Tibial nerve (tissue), 4 donors: ENCODE data around the gene C8G. TPM values are rescaled to one million over a fixed set of nuclear protein-coding genes. Genes with fewer than 3 reads are reported as not detected.

Source experiments
- DNase-seq, 2 donors: peaks; one replicate each; pipeline ENCODE4 v3.0.0-alpha.2; 2019; ENCODE audit warnings: low spot score in 2 of 2
- H3K27ac ChIP-seq, 4 donors: fragments of 200-600 bp; sonication (generic) in 3 of 4; one replicate each; pipeline ENCODE4 v1.5.1; 2017 to 2019; ENCODE audit warnings: mild to moderate bottlenecking in 1 of 4
- H3K27me3 ChIP-seq, 2 donors: fragments of 200-600 bp; sonication (generic) in 1 of 2; one replicate each; pipeline versions ENCODE4 v1.5.1 to v1.6.0; 2017 to 2019
- H3K36me3 ChIP-seq, 3 donors: fragments of 200-600 bp; sonication (generic); one replicate each; pipeline ENCODE4 v1.5.1; 2018 to 2019
- H3K4me1 ChIP-seq, 4 donors: fragments of 200-600 bp; sonication (generic) in 3 of 4; one replicate each; pipeline ENCODE4 v1.5.1; 2017 to 2019
- H3K4me3 ChIP-seq, 4 donors: fragments of 200-600 bp; sonication (generic) in 3 of 4; one replicate each; pipeline ENCODE4 v1.5.1; 2017 to 2019; ENCODE audit warnings: mild to moderate bottlenecking in 1 of 4, moderate library complexity in 1 of 4
- H3K9me3 ChIP-seq, 4 donors: fragments of 200-600 bp; sonication (generic) in 3 of 4; one replicate each; pipeline ENCODE4 v1.5.1; 2017 to 2019
- CTCF ChIP-seq, 5 experiments: fragments of 200-600 bp in 3 of 5; fragments of 450-650 bp in 2 of 5; sonication (generic) in 3 of 5; IDR thresholded peaks; one replicate each; pipeline ENCODE4 v1.5.1; 2016 to 2019; ENCODE audit warnings: antibody characterized with exemption in 5 of 5, mild to moderate bottlenecking in 3 of 5, moderate library complexity in 2 of 5
- EP300 ChIP-seq, 2 donors: sonication (generic); formaldehyde crosslinking; IDR thresholded peaks; one replicate each; pipeline ENCODE4 v1.6.1; 2017; ENCODE audit warnings: antibody characterized with exemption in 2 of 2, mild to moderate bottlenecking in 1 of 2
- POLR2A ChIP-seq, 2 donors: fragments of 450-650 bp; IDR thresholded peaks; one replicate each; pipeline ENCODE4 v1.6.1; 2017; ENCODE audit warnings: antibody characterized with exemption in 2 of 2, mild to moderate bottlenecking in 2 of 2, moderate library complexity in 2 of 2
- WGBS, 2 donors: methylation state at CpG; one replicate each; pipeline ENCODE4 v1.1.5; 2018; 5-methylcytosine and 5-hydroxymethylcytosine counted together
- total RNA-seq, 4 donors: library from RNA; depleted of rRNA; stranded (reverse); fragments of >200 nt; gene quantifications; one replicate each; pipeline ENCODE4 v1.1.0, GENCODE V29; 2016

C8G gene
- total RNA-seq, 4 donors from 2014 or later: 3.3 to 5.1 TPM; not detected in 2

GRCh38 chr9:136903041-136903554, 41.9 kb upstream of the C8G start:
- Histone ChIP-seq H3K9me3 (no peaks in the 10 kb centered on the region), H3K36me3 (peaks cover 0 to 49% (median 0%) of the 10 kb centered on the region in 3 donors), H3K4me1 (peaks cover 0 to 32% (median 27%) of the 10 kb centered on the region in 4 donors), H3K27me3 (no peaks in the 10 kb centered on the region), H3K27ac (peak overlapping the region; percentile 62 to 90 (median 82)), H3K4me3 (no peak overlapping the region)
- TF ChIP-seq POLR2A (IDR thresholded peaks at IDR 0.05) (no peak), EP300 (IDR thresholded peaks at IDR 0.05) (peak; percentile 47 to 49)
- WGBS, 2 donors: 53 to 56% methylated on average over 12 of the region's 12 CpGs
- no peak for DNase-seq

- H3K27ac ChIP-seq: no peak overlapping the region
- 58 to 64% methylated on average over 4 of the region's 4 CpGs for WGBS, 2 donors
- peaks cover 0 to 28% (median 22%) of the 10 kb centered on the region in 4 donors for H3K4me1 ChIP-seq
- H3K36me3 ChIP-seq: peaks cover 0 to 50% (median 11%) of the 10 kb centered on the region in 3 donors
- no peak overlapping the region for H3K4me3 ChIP-seq
- no peaks in the 10 kb centered on the region for H3K27me3 ChIP-seq
- no peak for TF ChIP-seq POLR2A (IDR thresholded peaks at IDR 0.05)
- TF ChIP-seq EP300 (IDR thresholded peaks at IDR 0.05): no peak
- TF ChIP-seq CTCF (IDR thresholded peaks at IDR 0.05): no peak
- no peak for DNase-seq
- H3K9me3 ChIP-seq: no peaks in the 10 kb centered on the region
These were observed 38.8 kb upstream of the C8G start for GRCh38 chr9:136906266-136906665.

- no peak for DNase-seq
- TF ChIP-seq EP300 (IDR thresholded peaks at IDR 0.05): no peak
- no peak for TF ChIP-seq POLR2A (IDR thresholded peaks at IDR 0.05)
- no peaks in the 10 kb centered on the region for H3K9me3 ChIP-seq
- H3K4me3 ChIP-seq: no peak overlapping the region
- peaks cover 0 to 18% (median 13%) of the 10 kb centered on the region in 4 donors for H3K4me1 ChIP-seq
- no peak overlapping the region for H3K27ac ChIP-seq
- H3K27me3 ChIP-seq: no peaks in the 10 kb centered on the region
- WGBS, 2 donors: 95 to 96% methylated on average over 29 of the region's 29 CpGs
- peaks cover 0 to 56% (median 11%) of the 10 kb centered on the region in 3 donors for H3K36me3 ChIP-seq
These were observed 37.8 kb upstream of the C8G start for GRCh38 chr9:136907011-136907914.

GRCh38 chr9:136910197-136910900, 34.7 kb upstream of the C8G start:
- Histone ChIP-seq H3K36me3 (peaks cover 0 to 86% (median 14%) of the 10 kb centered on the region in 3 donors), H3K4me3 (no peak overlapping the region), H3K27ac (no peak overlapping the region), H3K27me3 (no peaks in the 10 kb centered on the region), H3K9me3 (no peaks in the 10 kb centered on the region), H3K4me1 (no peaks in the 10 kb centered on the region)
- 85 to 95% methylated on average over 12 of the region's 12 CpGs for WGBS, 2 donors
- TF ChIP-seq CTCF (IDR thresholded peaks at IDR 0.05) (no peak), EP300 (IDR thresholded peaks at IDR 0.05) (no peak), POLR2A (IDR thresholded peaks at IDR 0.05) (no peak)
- no peak for DNase-seq

- 85 to 88% methylated on average over 12 of the region's 12 CpGs for WGBS, 2 donors
- no peak for TF ChIP-seq CTCF (IDR thresholded peaks at IDR 0.05)
These were observed 34.2 kb upstream of the C8G start for GRCh38 chr9:136910901-136911245.

More at GRCh38 chr9:136910901-136911245, 34.2 kb upstream of the C8G start:
- no peak for DNase-seq
- Histone ChIP-seq H3K9me3 (no peaks in the 10 kb centered on the region), H3K36me3 (peaks cover 0 to 90% (median 14%) of the 10 kb centered on the region in 3 donors), H3K27me3 (no peaks in the 10 kb centered on the region), H3K4me1 (no peaks in the 10 kb centered on the region), H3K27ac (no peak overlapping the region), H3K4me3 (no peak overlapping the region)
